DMS153 treated with DMSO at 0.1 percent for 48 hours (cell line): ENCODE data around the gene VSTM2L.
"Not testable (repeated sequence)": the region's sequence is repeated elsewhere in the genome, so short reads cannot be mapped to it uniquely, and the experiment has no call there.

Experiments used
- DNase-seq: peaks from one replicate; lab custom pipeline; 2025; ENCODE audit not compliant: unreplicated experiment; lab: John Stamatoyannopoulos, UW

Gene VSTM2L, protein sequence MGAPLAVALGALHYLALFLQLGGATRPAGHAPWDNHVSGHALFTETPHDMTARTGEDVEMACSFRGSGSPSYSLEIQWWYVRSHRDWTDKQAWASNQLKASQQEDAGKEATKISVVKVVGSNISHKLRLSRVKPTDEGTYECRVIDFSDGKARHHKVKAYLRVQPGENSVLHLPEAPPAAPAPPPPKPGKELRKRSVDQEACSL

GRCh38 chr20:37902504-37903313, at the start of gene VSTM2L:
Gene VSTM2L, plus strand, starts transcription at chr20:37903127. Its CDS starts 224 bp downstream, at chr20:37903351.
- DNase-seq: no peak

DNA sequence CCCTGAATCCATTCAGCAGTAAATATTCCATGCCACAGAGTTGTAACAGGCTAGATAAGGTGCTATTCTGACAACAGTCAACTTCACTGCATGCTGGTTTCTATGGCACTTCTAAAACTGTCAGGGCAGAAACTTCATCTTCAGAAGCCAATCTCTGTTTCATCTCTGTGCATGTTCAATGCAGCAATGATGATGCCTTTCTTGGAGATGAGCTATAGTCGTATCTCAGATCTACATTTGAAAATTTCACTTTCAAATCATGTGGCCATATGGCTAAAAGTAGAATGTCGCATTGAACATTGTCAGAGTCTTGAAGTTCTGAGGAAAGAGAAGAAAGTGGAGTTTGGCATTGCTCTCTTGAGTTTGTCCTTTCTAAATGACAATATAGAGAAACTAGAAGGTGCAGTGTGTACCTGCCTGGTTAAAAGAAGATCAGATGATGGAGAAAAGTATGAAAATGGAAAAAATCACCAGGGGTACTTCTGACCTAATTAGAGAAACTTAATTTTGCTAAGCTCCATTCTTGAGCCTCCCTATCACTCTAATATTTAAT, 49.0 kb upstream of the VSTM2L start:
- no peak for DNase-seq

DNA sequence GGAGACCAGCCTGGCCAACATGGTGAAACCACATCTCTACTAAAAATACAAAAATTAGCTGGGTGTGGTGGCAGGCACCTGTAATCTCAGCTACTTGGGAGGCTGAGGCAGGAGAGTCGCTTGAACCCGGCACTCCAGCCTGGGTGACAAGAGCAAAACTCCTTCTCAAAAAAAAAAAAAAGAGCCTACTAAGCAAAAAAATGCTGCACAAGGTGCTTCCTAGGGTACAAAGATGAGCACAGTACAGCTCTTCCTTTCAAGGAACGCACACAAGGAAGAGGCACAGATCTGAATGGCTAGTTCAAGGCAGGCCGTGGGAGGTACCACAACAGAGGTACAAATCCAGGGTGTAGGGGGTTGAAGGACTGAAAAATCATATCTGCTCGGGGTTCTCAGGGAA, 46.9 kb upstream of the VSTM2L start:
- DNase-seq: not testable (repeated sequence)

DNA sequence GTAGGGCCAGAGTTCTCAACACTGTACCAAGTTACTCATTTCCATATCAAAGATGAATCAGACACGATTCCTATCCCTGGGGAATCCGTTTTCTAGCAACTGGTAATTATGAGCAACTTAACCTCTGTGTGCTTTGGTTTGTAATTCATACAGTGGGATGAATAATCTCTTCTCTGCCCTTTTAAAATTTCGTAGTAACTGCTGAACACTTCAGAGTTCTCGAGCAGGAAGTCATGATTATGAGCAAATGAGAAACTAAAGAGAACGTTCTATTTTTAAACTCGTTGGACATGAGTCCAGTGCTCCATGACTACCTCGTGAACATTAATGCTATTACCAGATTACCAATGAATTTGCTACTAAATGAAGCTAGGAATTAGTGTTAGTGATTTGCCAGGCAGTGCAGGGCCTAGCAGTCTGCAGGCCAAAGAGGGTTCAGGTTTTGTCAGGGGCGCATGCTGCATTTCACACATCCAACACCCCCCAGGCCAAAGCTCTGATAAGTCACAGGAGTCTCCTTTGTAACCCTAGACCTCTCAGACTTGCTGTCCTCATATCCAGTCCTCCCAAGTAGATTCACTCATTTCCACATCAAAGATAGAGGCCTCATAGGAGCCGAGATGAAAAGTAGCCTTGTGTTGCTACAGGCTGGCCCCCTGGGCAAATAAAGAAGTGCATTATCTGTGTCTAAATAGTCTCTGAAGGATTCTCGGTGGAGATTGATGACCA, 45.8 kb upstream of the VSTM2L start:
- DNase-seq: no peak

DNA sequence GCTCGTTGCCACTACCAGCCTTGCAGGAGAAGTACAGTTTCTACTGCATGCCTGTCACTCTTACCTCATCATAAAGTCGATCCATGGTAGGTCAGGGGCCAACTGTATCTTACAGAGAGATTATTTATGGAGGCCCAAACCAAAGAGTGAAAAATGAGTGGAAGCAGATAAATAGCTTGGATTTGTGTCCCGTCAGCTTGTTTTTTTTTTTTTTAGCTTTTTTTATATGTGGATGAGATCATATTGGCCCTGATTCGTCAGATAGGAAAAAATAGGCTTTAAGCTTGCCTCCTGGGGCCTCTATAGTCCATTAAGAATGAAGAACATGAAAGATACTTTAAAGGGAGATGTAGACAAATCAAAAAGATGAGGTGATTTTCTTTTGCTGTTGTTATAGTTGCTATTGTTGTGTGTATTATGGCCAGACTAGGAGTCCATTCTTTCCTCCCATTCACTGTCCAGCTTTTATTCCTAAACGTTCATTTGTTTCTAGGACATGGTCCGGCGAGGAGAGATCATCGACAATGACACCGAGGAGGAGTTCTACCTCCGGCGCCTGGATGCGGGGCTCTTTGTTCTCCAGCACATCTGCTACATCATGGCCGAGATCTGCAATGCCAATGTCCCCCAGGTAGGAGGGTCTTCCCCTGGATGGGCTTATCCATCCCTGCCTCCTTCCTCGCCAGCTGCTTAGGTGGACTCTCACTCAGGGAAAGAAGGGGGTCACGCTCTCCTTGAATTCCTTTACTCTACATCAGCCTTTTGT, 43.3 kb upstream of the VSTM2L start:
- no peak for DNase-seq

- no peak for DNase-seq
Measured at GRCh38 chr20:37863289-37863688, 39.6 kb upstream of the VSTM2L start.

GRCh38 chr20:37864298-37864697, 38.6 kb upstream of the VSTM2L start:
- no peak for DNase-seq

DNA sequence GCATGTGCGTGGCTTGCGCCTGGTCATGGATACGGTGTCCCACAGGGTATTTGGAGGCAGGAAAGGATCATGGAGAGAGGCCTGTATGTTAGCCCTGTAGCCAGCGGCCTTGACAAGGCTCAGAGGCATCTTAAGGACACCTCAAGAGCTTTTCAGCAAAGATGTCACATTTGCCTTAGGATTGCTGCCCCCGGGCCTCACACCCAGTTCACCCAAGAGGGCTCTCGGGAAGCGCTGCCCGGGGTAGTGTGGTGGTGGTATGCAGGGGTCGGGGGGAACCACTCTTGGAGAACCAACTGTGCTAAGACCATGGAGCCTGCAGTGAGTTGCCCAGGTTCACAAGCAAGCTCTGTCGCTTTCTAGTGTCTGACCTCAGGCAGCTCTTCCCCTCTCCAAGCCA, 36.9 kb upstream of the VSTM2L start:
- no peak for DNase-seq

DNA sequence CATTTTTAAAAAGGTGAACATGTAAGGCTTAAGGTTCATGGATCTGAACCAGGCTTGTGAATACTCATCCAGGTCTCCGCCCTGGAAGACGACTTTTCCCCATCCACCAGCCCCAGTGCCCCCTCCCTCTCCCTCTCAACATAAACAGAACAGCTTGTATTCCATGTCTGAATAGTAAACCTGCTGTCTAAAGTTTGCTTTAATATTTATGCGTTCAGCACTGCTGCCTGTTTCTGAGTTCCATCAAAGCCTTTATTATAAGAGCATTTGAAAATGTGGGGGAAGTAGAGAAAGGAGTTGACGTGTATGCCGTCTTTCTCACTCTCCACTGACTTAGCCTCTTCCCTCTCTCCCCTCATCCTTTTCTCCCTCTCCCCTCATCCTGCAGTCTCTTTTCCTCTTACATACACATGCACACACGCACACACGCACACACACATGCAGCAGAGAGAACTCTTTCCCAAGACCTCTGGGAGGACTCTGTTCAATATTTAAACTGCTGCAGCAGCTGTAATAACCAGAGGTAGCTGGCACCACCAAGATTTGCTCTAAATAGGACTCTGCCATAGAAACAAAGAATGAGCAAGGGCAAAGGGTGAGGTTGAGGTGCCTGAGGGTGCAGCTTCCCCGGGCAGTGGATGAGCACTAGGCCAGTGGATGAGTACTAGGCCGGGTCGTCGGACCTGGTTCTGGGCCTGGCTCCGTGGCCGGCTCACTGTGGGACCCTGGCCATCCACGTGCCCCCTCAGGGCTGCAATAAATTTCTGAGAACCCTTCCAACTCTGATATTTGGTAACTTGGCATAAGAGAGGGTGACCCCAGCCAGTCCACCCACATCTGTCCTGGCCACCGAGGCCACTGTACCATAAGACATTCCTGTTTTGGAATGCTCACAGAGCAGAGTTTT, 35.4 kb upstream of the VSTM2L start:
- DNase-seq: no peak

- no peak for DNase-seq
Measured at GRCh38 chr20:37868851-37869333, 34.0 kb upstream of the VSTM2L start.

- no peak for DNase-seq
Measured at GRCh38 chr20:37869334-37869861, 33.5 kb upstream of the VSTM2L start.

- no peak for DNase-seq
Measured at GRCh38 chr20:37870294-37870693, 32.6 kb upstream of the VSTM2L start.

DNA sequence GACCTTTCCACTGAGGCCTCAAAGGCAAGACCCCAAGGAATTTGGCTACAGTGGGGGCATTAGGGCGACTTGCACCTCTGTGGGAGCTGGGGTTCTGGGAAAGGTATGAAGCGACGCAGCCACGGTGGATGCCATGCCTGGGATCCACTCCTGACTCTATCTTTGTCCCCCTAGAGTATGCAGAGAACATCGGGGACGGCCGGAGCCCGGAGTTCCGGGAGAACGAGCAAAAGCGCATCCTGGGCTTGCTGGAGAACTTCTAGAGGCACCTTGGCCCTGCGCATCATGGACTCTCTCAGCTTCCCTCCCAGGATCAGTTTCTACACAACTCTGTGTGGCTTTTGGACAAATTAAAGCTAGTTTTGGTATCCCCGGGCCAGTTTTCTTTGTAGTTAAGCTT, 31.2 kb upstream of the VSTM2L start:
- DNase-seq: no peak

GRCh38 chr20:37872161-37872560, 30.8 kb upstream of the VSTM2L start:
- DNase-seq: no peak

DNA sequence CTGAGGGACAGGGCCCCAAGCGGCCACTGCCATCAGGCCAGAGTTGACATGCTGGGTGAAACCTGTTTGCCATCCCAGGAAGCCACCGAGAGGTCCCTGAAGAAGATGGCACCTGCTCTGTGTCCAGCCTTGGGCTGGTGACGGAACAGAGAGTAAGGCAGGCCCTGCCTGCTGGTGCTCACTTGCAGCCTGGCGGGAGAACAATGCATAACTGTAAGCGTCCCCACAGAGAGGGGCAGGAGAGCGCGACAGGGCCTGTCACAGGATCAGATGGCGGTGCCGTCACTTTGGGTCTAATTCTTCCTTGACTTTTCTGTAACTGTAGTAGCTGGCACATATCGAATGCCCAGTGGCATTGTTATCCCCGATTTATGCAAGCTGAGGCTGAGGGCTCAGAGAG, 29.0 kb upstream of the VSTM2L start:
- no peak for DNase-seq

DNA sequence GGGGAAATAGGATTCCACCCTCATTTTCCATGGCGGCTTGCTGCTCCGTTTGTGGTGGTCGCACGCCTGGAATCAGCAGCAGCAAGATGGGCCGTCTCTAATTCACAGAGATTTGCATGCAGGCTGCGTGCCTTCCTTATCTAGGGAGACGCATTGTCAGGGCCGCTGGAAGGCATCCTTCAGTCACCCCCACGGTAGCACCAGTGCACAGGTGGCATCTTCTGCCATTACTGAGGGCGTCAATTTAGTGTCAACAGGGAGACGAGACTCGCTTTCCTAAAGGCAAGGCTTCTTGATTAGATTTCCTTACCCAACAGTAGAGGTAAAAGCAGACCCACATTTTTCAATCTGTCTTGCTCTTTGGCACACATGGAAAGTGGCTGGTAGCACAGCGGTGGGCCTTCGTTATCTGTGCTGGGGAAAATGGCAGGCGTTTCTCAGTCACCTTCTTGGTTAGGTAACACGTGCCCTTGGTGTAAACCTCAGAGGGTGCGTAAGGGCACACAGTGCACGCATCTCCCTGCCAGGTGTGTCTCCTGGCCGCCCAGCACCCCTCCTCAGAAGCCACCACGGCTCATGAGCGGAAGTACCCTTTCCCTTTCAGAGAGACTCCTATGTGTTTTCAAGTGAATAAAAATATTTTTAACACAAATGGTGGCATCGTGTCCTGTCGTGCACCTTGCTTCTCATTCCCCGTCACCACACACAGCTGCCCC, 27.3 kb upstream of the VSTM2L start:
- DNase-seq: no peak

DNA sequence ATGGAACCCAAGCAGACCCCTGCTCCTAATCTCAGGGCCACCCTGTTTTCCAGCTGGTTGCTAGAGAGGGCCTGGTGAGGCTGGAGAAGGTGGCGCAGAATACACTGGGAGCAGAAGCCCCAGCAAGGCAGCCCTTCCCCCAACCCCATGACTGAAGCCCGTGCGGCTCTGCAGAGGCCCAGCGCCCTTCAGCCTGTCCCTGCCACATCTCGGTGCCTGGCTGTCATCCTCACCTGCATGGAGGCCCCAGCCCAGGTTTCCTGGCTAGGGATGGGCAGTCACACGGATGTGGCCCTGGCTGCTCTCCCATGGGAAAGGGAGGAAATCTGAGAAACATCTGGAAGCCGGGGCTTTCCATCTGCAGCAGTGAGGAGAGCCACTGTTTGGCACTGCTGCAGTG, 26.1 kb upstream of the VSTM2L start:
- DNase-seq: no peak

GRCh38 chr20:37877832-37878772, 24.8 kb upstream of the VSTM2L start:
- DNase-seq: no peak
